ENCODE measurements around the gene A4GALT. TPM values are rescaled to one million over a fixed set of nuclear protein-coding genes. Genes with fewer than 3 reads are reported as not detected.
A peak's percentile ranks its signal among the peaks of the same experiment; 100 is the strongest.

Gene A4GALT
- total and polyA plus RNA-seq, 10 of the 15 experiments (the other 5 are each of a cell fraction or from before 2014, with no cell fraction given): 0.04 to 3.9 (median 2.3) TPM; not detected in 1

GRCh38 chr22:42686756-42687491 lies 33.7 kb downstream of the A4GALT start:
- WGBS (ENCODE audit: insufficient coverage, insufficient replicate concordance, low lambda C conversion rate, missing lambda C conversion rate): 85% methylated on average over 14 of the region's 14 CpGs
- in situ Hi-C loops (cut with MboI): no loop called here
- Histone ChIP-seq H2AFZ (ENCODE audit: control insufficient read depth, low read depth, low read length) (no peak overlapping the region), H3K4me1 (ENCODE audit: control insufficient read depth, insufficient read depth, low read length) (peaks cover 5% of the 10 kb centered on the region), H3K9ac (ENCODE audit: control insufficient read depth, insufficient read depth, low read length) (no peak overlapping the region), H3K79me2 (ENCODE audit: control insufficient read depth, insufficient read depth, low read length) (no peaks in the 10 kb centered on the region), H4K20me1 (ENCODE audit: control insufficient read depth, insufficient read depth) (no peaks in the 10 kb centered on the region), H3K9me3 (replicated peaks; ENCODE audit: control insufficient read depth, insufficient read depth, low read length) (no peaks in the 10 kb centered on the region), H3K36me3 (ENCODE audit: control insufficient read depth in 2 of 2, insufficient read depth in 2 of 2, low read length in 1 of 2) (peaks cover 0 to 4% of the 10 kb centered on the region in 2 experiments; a peak in 3 of 4 replicates), H3K4me3 (no peak overlapping the region), H3K27me3 (replicated peaks in 1 of 2; ENCODE audit: control insufficient read depth in 2 of 2, insufficient read depth in 2 of 2, low read length in 1 of 2) (no peaks in the 10 kb centered on the region), H3K4me2 (ENCODE audit: control insufficient read depth, insufficient read depth) (no peak overlapping the region), H3K27ac (ENCODE audit: control insufficient read depth, insufficient read depth) (no peak overlapping the region)
- ChIA-PET CTCF (interaction anchor here (0.6 kb wide), 2 partner anchors 23 to 79 kb away, joined by 3 read pairs; no protein-coding TSS in a partner anchor), RAD21 (ENCODE audit: unreplicated experiment) (no interaction called here), SMC1A (ENCODE audit: uncharacterized antibody, unreplicated experiment) (no interaction called here), POLR2A (interaction anchor here (0.6 kb wide), 1 partner anchor 10 kb away, joined by 9 read pairs; no protein-coding TSS in a partner anchor)
- ATAC-seq (no peak), FAIRE-seq (no peak), DNase-seq (ENCODE audit: low read depth, low spot score) (no peak)
- TF ChIP-seq DPF2 (IDR thresholded peaks at IDR 0.05) (no peak), EP300 (IDR thresholded peaks at IDR 0.05; ENCODE audit: borderline replicate concordance in 1 of 2, control insufficient read depth in 1 of 2, low read depth in 2 of 2, low read length in 2 of 2) (no peak), NFXL1 (IDR thresholded peaks at IDR 0.05; ENCODE audit: borderline replicate concordance) (no peak), ZNF592 (IDR thresholded peaks at IDR 0.05) (no peak), FOS (IDR thresholded peaks at IDR 0.05; ENCODE audit: borderline replicate concordance, extremely low read depth, insufficient read length) (no peak)
- TSS peak; percentile 36 for BruUV-seq (replicated peaks)
- intact Hi-C loops (cut with micrococcal nuclease; ENCODE audit: unreplicated experiment): no loop called here
